ENCODE data around the gene STAB1.
A peak's percentile ranks its signal among the peaks of the same experiment; 100 is the strongest.

The STAB1 gene

GRCh38 chr3:52547143-52547542 lies 52.0 kb downstream of the STAB1 start:
- Histone ChIP-seq H3K4me3 (no peak overlapping the region), H3K4me1 (no peaks in the 10 kb centered on the region), H3K36me3 (replicated peaks) (peaks cover 26% of the 10 kb centered on the region), H3K9me3 (no peaks in the 10 kb centered on the region), H3K27me3 (ENCODE audit: low read depth) (no peaks in the 10 kb centered on the region)
- in situ Hi-C loops (cut with MboI; ENCODE audit: low sequenced_read_pairs) = no loop called here
- DNase-seq (ENCODE audit: low spot score in 2 of 2) = peak in 1 of 2 experiments; percentile 1

- no peaks in the 10 kb centered on the region for H3K9me3 ChIP-seq
Observed at GRCh38 chr3:52551118-52551517, 56.0 kb downstream of the STAB1 start.

GRCh38 chr3:52552089-52552488 lies 57.0 kb downstream of the STAB1 start:
- DNase-seq (ENCODE audit: low spot score in 2 of 2) = peak in 1 of 2 experiments; percentile 2
- Histone ChIP-seq H3K27me3 (ENCODE audit: low read depth) (no peaks in the 10 kb centered on the region), H3K4me3 (no peak overlapping the region), H3K36me3 (replicated peaks) (peaks cover 30% of the 10 kb centered on the region), H3K4me1 (peaks cover 11% of the 10 kb centered on the region), H3K9me3 (no peaks in the 10 kb centered on the region)
- in situ Hi-C loops (cut with MboI; ENCODE audit: low sequenced_read_pairs) = no loop called here

More at GRCh38 chr3:52551118-52551517, 56.0 kb downstream of the STAB1 start:
- in situ Hi-C loops (cut with MboI; ENCODE audit: low sequenced_read_pairs) = no loop called here
- Histone ChIP-seq H3K4me3 (no peak overlapping the region), H3K36me3 (replicated peaks) (peaks cover 36% of the 10 kb centered on the region), H3K4me1 (peaks cover 1% of the 10 kb centered on the region), H3K27me3 (ENCODE audit: low read depth) (no peaks in the 10 kb centered on the region)
- peak in 1 of 2 experiments; percentile 2 for DNase-seq (ENCODE audit: low spot score in 2 of 2)

- in situ Hi-C loops (cut with MboI; ENCODE audit: low sequenced_read_pairs) = no loop called here
- Histone ChIP-seq H3K4me1 (peaks cover 13% of the 10 kb centered on the region), H3K4me3 (no peak overlapping the region), H3K9me3 (no peaks in the 10 kb centered on the region), H3K36me3 (replicated peaks) (peaks cover 35% of the 10 kb centered on the region), H3K27me3 (ENCODE audit: low read depth) (no peaks in the 10 kb centered on the region)
- no peak for DNase-seq (ENCODE audit: low spot score in 2 of 2)
Observed at GRCh38 chr3:52554026-52554755, 59.1 kb downstream of the STAB1 start.

- Histone ChIP-seq H3K27me3 (ENCODE audit: low read depth) (no peaks in the 10 kb centered on the region), H3K4me1 (peaks cover 13% of the 10 kb centered on the region), H3K4me3 (no peak overlapping the region), H3K9me3 (no peaks in the 10 kb centered on the region), H3K36me3 (replicated peaks) (peaks cover 38% of the 10 kb centered on the region)
- no peak for DNase-seq (ENCODE audit: low spot score in 2 of 2)
- in situ Hi-C loops (cut with MboI; ENCODE audit: low sequenced_read_pairs) = no loop called here
Observed at GRCh38 chr3:52555056-52555455, 59.9 kb downstream of the STAB1 start.

GRCh38 chr3:52557011-52557960 lies 62.1 kb downstream of the STAB1 start:
- in situ Hi-C loops (cut with MboI; ENCODE audit: low sequenced_read_pairs) = no loop called here
- Histone ChIP-seq H3K4me1 (peaks cover 13% of the 10 kb centered on the region), H3K36me3 (replicated peaks) (peaks cover 37% of the 10 kb centered on the region)

GRCh38 chr3:52558436-52558835 lies 63.3 kb downstream of the STAB1 start:
- no peak for DNase-seq (ENCODE audit: low spot score in 2 of 2)
- H3K9me3 ChIP-seq = no peaks in the 10 kb centered on the region
- no peak overlapping the region for H3K4me3 ChIP-seq
- in situ Hi-C loops (cut with MboI; ENCODE audit: low sequenced_read_pairs) = no loop called here
- H3K27me3 ChIP-seq (ENCODE audit: low read depth) = no peaks in the 10 kb centered on the region
- peaks cover 13% of the 10 kb centered on the region for H3K4me1 ChIP-seq
- peaks cover 39% of the 10 kb centered on the region for H3K36me3 ChIP-seq (replicated peaks)

More at GRCh38 chr3:52557011-52557960, 62.1 kb downstream of the STAB1 start:
- no peak for DNase-seq (ENCODE audit: low spot score in 2 of 2)
- Histone ChIP-seq H3K9me3 (no peaks in the 10 kb centered on the region), H3K27me3 (ENCODE audit: low read depth) (no peaks in the 10 kb centered on the region), H3K4me3 (no peak overlapping the region)

- in situ Hi-C loops (cut with MboI; ENCODE audit: low sequenced_read_pairs) = no loop called here
- no peaks in the 10 kb centered on the region for H3K27me3 ChIP-seq (ENCODE audit: low read depth)
- peaks cover 11% of the 10 kb centered on the region for H3K4me1 ChIP-seq
- H3K36me3 ChIP-seq (replicated peaks) = peaks cover 35% of the 10 kb centered on the region
- no peak for DNase-seq (ENCODE audit: low spot score in 2 of 2)
- no peaks in the 10 kb centered on the region for H3K9me3 ChIP-seq
- H3K4me3 ChIP-seq = no peak overlapping the region
Observed at GRCh38 chr3:52561028-52561747, 66.0 kb downstream of the STAB1 start.

- no peaks in the 10 kb centered on the region for H3K4me1 ChIP-seq
- peaks cover 32% of the 10 kb centered on the region for H3K36me3 ChIP-seq (replicated peaks)
- no peak overlapping the region for H3K4me3 ChIP-seq
- in situ Hi-C loops (cut with MboI; ENCODE audit: low sequenced_read_pairs) = no loop called here
- H3K9me3 ChIP-seq = no peaks in the 10 kb centered on the region
- no peaks in the 10 kb centered on the region for H3K27me3 ChIP-seq (ENCODE audit: low read depth)
- DNase-seq (ENCODE audit: low spot score in 2 of 2) = no peak
Observed at GRCh38 chr3:52563984-52564383, 68.8 kb downstream of the STAB1 start.

GRCh38 chr3:52568069-52568468 lies 72.9 kb downstream of the STAB1 start:
- Histone ChIP-seq H3K27me3 (ENCODE audit: low read depth) (no peaks in the 10 kb centered on the region), H3K4me1 (no peaks in the 10 kb centered on the region), H3K36me3 (replicated peaks) (peaks cover 12% of the 10 kb centered on the region), H3K9me3 (no peaks in the 10 kb centered on the region), H3K4me3 (no peak overlapping the region)
- in situ Hi-C loops (cut with MboI; ENCODE audit: low sequenced_read_pairs) = no loop called here
- DNase-seq (ENCODE audit: low spot score in 2 of 2) = no peak

- peaks cover 11% of the 10 kb centered on the region; the same call in 1 of the 2 replicates for H3K36me3 ChIP-seq (replicated peaks)
- in situ Hi-C loops (cut with MboI; ENCODE audit: low sequenced_read_pairs) = no loop called here
- no peaks in the 10 kb centered on the region for H3K27me3 ChIP-seq (ENCODE audit: low read depth)
- no peak overlapping the region for H3K4me3 ChIP-seq
- H3K9me3 ChIP-seq = no peaks in the 10 kb centered on the region
- no peaks in the 10 kb centered on the region for H3K4me1 ChIP-seq
- DNase-seq (ENCODE audit: low spot score in 2 of 2) = no peak
Observed at GRCh38 chr3:52570076-52570475, 74.9 kb downstream of the STAB1 start.

- no peak overlapping the region for H3K4me3 ChIP-seq
- H3K4me1 ChIP-seq = no peaks in the 10 kb centered on the region
- DNase-seq (ENCODE audit: low spot score in 2 of 2) = no peak
- no peaks in the 10 kb centered on the region for H3K9me3 ChIP-seq
- no peaks in the 10 kb centered on the region for H3K27me3 ChIP-seq (ENCODE audit: low read depth)
- peaks cover 11% of the 10 kb centered on the region; the same call in 1 of the 2 replicates for H3K36me3 ChIP-seq (replicated peaks)
- in situ Hi-C loops (cut with MboI; ENCODE audit: low sequenced_read_pairs) = no loop called here
Observed at GRCh38 chr3:52572221-52572620, 77.1 kb downstream of the STAB1 start.
